Medulla oblongata (tissue), 1 donor: ENCODE data around the gene EHBP1L1.

Experiments used
- DNase-seq: peaks from one replicate; pipeline ENCODE4 v3.0.0-alpha.2; 2015; ENCODE audit errors: extremely low spot score

EHBP1L1 gene

DNA sequence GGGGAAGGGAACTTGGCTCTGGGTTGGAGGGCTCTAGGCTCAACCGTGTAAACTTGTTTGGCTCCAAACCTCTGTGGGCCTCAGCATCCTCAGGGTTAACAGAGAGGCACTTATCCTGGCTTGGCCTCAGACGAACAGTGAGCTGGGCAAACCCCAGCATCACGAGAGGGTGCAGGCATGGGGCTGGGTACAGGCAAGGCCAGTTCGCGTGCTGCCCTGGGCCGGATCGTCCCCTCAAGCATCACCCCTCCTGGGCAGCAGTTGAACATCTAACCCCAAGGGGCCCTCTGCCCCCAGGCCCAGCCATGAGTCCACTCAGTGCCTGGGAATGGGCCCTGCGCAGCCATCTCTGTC lies 1.9 kb downstream of the EHBP1L1 start:
- no peak for DNase-seq

DNA sequence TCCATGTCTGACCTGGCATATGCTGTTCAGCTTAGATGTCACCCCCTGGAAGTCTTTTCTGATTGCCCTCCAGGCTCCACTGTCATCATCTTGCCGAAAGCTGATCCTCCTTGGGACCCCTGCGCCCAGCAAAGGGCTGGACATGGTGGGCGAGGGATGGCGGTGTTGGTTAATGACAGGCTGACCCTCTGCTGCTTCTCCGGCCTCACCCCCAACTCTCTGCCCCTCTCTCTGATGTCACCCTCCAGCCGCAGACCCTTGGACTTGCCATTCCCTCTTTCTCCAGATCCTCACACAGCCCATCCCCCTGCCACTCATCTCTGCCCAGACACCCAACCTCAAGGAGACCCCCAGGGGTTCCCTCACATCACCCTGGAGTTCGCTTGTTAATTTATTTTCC lies 2.3 kb downstream of the EHBP1L1 start:
- no peak for DNase-seq

DNA sequence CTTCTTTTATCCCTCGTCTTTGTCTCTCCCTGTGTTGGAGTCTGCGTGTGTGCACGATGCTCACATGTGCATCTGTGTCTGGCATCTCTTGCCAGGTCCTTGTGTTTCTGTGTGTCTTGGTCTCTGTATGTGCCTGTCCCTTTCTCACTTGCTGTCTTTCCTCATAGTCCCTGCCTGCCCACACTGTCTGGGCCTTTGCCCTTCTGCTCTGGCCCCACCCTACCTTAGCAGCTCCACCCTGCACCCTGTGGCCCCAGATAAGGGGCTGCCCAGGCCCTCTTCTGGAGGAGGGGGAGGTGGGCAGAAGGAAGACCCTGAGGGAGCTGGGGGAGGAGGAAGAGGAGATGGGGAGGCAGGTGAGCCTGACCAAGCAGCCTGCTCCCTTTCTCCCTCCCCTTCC lies 2.8 kb downstream of the EHBP1L1 start:
- DNase-seq, result no peak

DNA sequence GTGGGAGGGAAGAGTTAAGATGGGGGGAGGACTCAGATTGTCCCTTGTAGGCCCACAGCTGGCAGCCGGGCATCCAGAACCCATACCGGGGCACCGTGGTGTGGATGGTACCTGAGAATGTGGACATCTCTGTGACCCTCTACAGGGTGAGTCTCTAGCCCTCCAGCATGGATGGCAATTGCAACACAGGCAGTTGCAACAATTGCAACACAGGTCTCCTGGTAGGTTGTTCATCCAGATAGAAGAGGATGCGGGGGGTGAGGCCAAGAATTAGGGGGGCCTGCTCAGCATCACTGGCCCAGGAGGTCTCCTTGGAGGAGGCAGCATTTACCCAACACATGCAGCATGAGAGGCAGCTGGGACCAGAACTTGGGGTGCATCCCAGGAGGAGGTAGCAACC lies 3.4 kb downstream of the EHBP1L1 start:
- no peak for DNase-seq

DNA sequence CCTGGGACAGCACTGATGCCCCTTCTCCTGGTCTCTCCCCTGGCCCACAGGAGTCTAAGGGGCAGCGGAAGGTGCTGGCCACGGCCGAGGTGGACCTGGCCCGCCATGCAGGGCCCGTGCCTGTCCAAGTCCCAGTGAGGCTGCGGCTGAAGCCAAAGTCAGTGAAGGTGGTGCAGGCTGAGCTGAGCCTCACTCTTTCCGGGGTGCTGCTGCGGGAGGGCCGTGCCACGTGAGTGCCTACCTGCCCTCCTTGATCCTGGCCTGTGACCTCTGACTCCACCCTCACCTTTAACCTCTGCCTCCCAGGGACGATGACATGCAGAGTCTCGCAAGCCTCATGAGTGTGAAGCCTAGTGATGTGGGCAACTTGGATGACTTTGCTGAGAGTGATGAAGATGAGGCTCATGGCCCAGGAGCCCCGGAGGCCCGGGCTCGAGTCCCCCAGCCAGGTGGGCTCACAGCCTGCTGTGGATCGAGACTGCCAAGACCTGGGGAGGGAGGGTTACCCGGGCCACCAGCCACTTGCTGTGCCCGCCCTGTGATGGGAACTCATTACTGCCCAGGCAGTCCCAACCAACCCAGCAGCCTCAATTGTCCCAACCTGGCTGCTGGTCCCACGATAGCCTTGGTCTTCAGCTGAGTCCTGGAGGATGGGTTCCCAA lies 4.3 kb downstream of the EHBP1L1 start:
- no peak for DNase-seq

DNA sequence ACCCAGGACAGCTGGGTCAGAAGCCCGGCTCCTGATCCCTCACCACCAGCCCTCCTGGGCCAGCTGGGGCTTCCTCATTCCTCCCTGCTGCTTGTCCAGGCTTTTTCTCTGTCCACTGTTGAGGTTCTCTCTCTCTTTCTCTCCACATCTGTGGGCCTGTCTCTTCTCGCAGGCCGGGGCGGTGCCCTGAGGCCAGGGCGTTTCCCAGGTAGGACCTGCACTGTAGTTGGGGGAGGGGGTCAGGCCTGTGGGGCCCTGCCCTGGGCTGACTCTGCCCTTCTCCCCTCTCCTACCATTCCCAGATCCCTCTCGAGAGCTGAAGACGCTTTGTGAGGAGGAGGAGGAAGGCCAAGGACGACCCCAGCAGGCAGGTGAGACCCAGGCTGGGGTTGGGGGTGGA lies 4.9 kb downstream of the EHBP1L1 start:
- no peak for DNase-seq

DNA sequence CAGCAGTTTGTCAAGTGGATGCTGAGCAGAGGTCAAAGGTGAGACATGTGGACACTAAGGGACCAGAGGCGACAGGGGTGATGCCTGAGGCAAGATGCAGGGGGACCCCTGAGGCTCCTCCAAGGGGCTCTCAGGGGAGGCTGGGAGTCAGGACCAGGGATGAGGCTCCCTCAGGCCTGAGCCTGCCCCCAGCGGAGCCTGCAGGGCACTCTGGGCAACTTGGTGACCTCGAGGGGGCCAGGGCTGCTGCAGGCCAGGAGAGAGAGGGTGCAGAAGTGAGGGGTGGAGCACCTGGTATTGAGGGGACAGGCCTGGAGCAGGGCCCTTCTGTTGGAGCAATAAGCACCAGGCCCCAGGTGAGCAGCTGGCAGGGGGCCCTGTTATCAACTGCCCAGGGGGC lies 6.1 kb downstream of the EHBP1L1 start:
- no peak for DNase-seq

DNA sequence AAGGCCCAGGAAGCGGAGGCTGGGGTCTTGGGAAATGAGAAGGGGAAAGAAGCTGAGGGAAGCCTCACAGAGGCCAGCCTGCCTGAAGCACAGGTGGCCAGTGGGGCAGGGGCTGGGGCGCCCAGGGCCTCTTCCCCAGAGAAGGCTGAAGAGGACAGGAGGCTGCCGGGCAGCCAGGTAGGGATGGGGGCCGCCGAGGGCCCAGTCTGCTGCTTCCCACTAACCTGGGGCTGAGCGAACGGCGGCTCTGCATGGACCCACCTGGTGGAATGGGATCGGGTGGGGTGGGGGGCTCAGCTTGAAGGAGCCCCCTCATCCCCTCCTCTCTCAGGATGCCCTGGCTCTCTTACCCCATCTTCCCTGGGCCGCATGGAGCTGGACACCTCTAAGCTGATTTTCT lies 7.7 kb downstream of the EHBP1L1 start:
- no peak for DNase-seq

DNA sequence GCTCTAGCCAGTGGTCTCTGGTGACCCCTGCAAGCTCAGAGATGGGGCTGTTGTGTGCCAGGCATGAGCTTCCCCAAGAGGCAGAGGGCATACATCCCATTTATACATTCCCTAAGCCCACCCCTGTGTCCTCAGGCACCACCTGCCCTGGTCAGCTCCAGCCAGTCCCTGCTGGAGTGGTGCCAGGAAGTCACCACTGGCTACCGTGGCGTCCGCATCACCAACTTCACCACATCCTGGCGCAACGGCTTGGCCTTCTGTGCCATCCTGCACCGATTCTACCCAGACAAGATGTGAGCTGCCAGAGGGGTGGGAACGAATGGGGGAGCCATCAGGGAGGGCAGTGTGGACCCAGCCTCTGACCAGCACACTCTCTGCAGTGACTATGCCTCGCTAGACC lies 8.3 kb downstream of the EHBP1L1 start:
- DNase-seq, result no peak

DNA sequence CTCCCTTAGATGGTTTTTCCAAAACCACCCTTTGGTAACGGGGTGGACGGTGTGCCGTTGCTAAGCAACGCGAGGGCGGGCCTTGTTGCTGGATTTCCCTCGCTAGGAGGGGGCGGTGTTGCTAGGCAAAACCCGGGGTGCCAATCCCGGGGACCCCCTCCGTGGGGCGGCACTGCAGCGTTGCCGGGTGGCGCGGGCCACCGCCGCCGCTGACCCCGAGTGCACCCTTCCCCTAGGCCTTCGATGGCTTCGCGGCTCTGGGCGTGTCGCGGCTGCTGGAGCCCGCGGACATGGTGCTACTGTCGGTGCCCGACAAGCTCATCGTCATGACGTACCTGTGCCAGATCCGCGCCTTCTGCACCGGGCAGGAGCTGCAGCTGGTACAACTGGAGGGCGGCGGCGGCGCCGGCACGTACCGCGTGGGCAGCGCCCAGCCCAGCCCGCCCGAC lies 8.9 kb downstream of the EHBP1L1 start:
- DNase-seq, result no peak

DNA sequence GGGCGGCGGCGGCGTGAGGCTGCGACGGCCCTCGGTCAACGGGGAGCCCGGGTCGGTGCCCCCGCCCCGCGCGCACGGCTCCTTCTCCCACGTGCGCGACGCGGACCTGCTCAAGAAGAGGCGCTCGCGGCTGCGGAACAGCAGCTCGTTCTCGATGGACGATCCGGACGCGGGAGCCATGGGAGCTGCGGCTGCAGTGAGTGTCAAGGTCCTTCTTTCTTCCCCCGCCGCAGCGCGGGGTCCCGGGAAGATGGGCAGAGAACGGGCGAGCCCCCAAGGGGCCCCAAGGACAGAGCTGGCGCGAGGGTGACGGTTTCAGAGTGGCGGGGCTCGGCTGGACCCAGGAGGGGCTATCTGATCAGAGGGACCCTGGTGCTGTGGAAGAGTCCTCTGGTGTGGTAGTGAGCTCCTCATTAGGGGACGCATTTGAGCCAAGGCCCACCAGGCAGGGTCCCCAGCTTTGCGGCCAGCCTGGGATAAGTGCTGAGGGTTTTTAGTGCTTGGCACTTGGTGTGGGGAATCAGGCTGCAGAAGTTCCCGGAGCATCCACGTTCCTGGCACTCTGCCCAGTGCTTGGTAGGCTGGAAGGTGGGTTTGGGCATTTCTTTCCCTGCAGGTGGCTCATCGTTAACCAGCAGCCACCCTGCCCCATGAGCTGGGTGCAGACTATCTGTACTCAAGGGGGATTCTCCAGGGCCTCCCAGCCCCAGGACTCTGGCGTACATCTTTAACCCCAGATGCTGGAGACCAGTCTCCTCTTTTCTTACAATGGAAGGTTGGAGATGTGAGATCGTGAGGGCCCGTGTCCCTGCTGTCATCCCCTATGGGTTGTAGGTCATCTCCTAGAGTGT lies 9.8 kb downstream of the EHBP1L1 start:
- DNase-seq, result no peak

DNA sequence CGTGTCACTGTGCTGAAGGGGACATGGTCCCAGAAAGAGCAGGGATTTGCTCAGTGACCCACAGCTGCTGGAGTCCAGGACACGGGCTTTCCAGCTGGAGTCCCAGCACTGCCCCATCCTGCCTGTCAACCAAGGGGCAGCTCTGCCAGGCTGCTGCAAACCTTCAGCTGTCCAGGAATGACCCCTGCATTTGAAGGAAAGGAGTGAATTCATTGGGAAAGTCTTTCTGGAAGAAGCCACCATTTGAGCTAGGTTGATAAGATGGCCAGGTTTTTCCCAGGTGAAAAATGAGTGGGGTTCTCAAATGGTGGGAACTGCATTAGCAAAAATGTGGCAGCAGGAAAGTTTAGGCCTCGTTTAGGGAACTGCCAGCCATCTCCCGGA lies 10.4 kb downstream of the EHBP1L1 start:
- DNase-seq, result no peak

DNA sequence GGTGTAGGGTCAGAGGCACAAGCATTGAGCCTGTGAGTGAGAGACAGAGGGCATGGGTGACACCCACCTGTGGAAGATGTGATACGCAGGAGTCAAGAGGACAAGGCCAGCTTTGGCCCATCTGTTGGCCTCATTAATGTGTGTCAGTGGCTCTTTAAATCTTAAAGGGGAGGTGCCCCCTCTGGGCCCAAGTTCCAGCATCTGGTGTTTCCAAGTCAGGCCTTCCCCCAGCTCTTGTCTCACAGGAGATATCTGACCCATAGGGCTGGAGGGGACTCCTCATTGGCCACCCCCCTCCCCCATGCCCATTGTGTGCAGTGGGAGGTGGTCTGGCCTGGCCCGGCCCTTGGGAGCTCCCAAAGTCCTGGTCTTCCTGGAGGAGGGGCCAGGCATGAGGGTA lies 10.8 kb downstream of the EHBP1L1 start:
- DNase-seq, result no peak

DNA sequence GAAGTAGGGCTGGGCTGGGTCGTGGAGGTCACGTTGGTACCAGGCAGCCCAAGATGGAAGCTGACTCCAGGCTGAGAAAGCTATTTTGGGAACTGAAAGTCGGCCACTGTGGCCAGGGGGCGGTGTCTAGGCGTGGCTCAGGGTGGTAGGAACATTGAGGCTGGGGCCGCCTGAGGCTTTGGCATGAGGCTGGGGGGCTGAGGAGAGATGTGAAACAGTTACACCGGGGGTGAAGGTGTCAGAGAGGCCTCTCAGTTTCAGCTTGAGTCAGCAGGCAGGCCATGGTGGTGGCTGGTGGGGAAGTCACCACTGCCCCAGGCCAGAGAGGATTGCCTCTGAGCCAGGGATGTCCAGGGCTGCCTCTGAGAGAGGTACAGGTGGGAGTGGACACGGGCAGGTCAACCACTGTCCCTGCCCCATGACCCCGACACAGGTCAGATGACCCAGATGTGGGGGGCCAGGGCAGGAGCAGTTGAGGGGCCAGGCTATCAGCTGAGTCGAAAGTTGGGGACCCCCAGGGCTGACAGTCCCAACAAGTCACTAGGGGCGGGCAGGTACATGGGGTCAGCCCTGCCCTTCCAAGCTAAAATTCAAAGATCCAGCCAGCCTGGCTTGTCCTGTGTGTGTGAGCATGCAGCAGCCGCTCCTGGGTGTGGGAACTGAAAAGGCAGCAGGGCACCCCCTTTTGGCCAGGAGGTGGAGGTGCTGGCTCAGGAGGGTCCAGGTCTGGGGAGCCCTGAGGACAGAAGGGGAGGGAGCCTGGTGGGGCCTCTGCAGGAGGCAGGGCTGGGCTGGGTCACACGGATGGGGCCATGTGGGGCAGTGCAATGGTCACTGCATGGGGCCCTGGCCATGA lies 12.6 kb downstream of the EHBP1L1 start:
- peak; percentile 56 for DNase-seq

DNA sequence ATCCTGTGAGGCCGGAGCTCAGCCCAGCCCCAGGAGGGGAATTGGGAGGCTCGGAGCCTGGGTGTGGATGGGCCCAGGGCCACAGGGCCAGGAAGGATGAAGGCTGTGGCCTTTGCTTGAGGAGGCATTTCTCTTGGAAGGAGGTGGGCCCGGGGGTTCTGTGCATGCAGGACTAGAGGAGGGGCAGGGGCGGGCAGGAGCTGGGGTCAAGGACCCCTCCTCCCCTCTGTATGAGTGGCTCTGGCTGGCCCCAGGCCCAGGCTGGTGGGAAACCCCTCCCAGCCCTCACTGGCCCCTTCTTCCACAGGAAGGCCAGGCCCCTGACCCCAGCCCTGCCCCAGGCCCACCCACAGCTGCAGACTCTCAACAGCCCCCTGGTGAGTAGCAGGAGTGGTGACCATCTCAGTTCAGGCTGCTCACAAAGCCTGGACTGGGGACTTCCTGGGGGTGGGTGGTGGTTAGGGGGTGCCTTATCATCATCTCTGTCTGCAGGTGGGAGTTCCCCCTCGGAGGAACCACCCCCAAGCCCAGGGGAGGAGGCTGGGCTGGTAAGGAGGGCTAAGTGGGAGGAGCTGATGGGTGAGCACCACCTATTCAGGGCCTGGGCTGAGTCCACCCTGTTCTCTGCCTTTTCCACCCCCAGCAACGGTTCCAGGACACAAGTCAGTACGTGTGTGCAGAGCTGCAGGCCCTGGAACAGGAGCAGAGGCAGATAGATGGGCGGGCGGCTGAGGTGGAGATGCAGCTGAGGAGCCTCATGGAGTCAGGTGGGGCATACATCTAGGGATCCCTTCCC lies 13.8 kb downstream of the EHBP1L1 start:
- DNase-seq, result no peak

DNA sequence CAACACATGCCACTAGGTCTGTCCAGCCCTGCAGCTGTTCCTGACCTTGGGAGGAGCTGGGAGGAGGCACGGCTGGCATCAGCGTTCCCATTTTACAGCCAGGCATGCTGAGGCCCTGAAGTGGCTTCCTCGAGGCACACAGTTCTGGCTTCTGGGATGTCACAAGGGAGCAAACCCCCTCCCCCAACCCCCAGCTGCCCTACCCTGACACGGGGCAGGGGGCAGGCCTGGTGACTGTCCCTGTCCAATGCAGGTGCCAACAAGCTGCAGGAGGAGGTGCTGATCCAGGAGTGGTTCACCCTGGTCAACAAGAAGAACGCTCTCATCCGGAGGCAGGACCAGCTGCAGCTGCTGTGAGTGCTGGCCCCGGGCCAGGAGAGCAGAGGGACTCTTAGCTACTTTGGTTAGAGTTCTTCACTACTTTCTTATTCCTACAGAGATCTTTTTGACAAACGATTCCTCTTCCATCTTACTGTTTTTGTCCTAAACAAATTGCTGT lies 14.4 kb downstream of the EHBP1L1 start:
- no peak for DNase-seq

DNA sequence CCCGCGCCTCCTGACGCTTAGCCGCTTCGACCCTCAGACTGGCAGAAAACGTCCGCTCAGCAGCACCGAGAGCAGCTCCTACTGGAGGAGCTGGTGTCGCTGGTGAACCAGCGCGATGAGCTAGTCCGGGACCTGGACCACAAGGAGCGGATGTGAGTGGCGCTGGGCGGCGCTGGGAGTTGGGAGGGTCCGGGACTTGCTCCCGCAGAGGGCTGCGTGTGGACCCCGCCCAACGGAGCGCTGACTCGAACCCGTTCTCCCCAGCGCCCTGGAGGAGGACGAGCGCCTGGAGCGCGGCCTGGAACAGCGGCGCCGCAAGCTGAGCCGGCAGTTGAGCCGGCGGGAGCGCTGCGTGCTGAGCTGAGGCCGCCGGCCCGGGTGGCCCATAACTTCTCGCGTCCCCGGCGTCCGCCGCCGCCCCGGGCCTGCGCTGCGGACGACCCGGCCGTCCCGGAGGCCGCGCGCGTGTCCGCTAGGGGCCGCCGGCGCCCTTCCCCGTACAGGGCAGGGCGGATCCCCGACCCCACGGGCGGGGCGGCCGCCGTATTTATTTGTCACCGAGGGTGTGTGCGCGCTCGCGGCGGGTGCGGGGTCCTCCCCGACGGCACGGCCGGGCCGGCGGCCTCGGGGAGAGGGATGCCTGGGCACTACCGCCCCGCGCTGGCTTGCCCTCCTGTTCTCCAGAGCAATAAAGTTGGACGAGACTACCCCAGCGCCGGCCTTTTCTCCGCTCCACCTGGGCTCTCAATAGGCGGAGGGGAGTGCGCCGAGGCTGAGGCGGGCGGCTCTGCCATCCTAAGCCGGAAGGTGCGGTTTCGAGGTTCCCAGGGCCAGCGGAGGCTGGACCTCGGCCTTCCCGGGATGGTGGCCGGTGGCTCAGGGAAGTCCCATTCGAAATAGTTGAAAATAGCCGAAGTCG lies 16.3 kb downstream of the EHBP1L1 start:
- DNase-seq, result no peak

DNA sequence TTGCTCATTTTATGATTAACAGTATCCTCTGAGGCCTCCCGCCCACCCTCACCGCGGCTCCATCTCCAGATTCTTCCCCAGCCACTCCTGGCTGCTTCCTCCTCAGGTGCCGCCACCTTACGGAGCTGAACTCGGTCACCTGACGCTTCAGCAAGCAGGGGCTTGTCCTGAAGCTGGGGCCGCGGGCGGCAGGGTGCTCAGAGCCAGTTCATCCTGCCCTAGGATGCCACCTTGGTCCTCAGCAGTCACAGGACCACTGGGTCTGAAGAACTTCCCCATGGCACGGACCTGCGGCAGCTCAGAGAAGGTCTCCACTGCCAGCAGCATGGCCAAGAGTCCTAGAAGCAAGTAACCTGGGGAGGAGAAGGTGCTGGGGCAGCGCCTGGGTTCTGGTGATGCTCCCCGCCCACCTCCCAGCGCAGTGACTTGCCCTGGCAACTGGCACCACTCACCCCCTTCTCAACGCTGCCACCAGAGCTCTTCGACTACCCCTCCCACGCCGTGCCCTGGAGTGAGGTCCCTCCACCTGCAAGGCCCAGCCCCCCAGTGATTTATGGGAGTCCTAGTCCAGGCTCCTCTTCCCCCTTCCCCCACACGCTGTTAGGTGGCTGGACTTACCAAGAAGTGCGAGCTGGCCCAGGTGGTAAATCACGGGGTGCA lies 17.1 kb downstream of the EHBP1L1 start:
- no peak for DNase-seq

DNA sequence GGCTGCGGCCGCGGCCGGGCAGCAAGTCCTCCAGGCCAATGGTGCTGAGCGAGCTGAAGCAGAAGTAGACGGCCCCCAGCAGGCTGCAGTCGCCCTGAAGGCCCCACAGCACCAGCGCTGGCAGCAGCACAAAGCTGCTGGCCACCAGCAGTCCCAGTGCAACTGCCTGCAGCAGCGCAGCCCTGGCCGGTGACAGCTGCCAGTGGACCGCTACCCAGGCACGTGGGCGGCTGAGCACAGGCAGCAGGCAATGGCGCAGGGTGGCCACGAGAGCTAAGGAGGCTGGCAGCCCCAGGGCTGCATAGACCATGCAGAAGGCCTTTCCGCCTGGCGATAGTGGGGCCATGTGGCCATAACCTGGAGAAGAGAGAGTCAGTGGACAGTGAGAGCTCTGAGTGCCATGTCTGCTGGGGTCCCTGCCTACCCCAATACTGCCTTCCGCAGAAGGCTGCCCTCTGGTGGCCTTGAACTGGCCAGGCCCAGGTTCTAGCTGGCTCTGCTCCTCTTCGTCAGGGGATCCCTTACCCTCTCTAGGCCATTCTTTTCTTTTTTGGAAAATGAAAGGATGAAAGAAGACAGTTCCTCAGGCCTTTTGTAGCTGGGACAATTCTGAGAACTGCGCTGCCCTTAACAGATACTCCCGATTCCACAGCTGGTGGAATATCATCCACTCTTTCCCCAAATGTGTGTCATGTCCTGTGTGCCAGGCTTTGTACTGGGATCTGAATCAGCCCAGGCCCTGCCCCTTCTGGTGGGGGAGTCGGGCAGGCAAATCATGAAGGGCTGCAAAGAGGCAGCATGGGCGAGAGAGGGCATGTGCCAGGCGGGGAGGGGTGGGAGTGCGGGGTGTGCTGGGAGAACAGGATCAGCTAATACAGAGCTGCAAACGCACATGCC lies 17.9 kb downstream of the EHBP1L1 start:
- peak; percentile 76 for DNase-seq
